T-helper 2 cell treated with Interferon-gamma antibody and Interleukin-4, amounts not matched to agents 100 ng/mL and 5 ng/mL, for 36 hours (primary cell): ENCODE data around the gene COPS2. TPM values are rescaled to one million over a fixed set of nuclear protein-coding genes. Genes with fewer than 3 reads are reported as not detected.

Experiments used
- intact Hi-C: fragments of 100-400 bp; cut with micrococcal nuclease; formaldehyde crosslinking; loops from one replicate; pipeline ENCODE4 v1.15.1; 2023
- total RNA-seq: library from RNA; stranded (reverse); gene quantifications from 2 replicates; pipeline ENCODE4 v1.2.3, GENCODE V29; 2022

COPS2 gene
- total RNA-seq, 1 donor from 2014 or later: 65.6 TPM

GRCh38 chr15:49163678-49164077 lies 8.3 kb upstream of the COPS2 start:
- intact Hi-C loops: no loop called here

DNA sequence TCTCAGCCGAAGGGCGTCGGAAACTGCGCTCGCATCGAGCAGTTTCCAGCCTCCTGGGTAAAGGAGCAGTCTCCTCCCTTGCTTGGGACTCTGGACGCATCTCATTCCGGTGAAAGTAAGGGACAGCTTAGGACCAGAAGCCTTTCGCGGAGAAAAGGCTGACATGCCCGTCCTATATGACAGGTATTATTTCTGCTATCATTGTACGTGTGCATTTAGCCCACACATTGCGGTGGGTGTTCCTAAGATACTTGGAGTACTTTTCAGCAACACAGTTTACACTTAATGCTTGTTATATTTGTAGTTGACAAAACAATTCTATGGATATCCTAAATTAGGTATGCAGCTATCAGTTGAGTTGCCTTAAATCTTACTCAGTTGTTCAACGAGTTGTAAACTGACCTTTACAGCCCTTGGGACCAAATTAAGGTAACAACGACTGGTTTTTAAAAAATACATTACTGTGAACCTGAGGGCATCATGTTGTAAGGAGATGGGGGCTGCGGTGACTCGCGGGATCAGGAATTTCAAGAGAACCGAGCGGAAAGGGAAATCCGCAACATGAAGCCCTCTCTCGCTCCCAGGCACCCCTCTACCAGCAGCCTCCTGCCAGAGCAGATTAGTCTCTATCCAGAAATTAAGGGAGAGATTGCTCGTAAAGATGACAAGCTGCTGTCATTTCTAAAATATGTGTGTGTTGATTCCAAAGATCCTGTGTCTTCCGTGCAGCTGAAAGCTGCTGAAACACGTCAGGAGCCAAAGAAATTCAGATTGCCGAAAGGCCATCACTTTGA lies 632 bp upstream of the COPS2 start:
- intact Hi-C loops: loop anchor here (1.0 to 10.0 kb wide), 12 partner anchors 14 to 1749 kb away; partner anchors contain the start of genes AP4E1, CEP152, DUT and EID1

- intact Hi-C loops: loop anchor here (1.0 to 10.0 kb wide), 12 partner anchors 16 to 1750 kb away; partner anchors contain the start of genes AP4E1, CEP152, DUT and EID1
These were observed 645 bp downstream of the COPS2 start for GRCh38 chr15:49154799-49155109.

DNA sequence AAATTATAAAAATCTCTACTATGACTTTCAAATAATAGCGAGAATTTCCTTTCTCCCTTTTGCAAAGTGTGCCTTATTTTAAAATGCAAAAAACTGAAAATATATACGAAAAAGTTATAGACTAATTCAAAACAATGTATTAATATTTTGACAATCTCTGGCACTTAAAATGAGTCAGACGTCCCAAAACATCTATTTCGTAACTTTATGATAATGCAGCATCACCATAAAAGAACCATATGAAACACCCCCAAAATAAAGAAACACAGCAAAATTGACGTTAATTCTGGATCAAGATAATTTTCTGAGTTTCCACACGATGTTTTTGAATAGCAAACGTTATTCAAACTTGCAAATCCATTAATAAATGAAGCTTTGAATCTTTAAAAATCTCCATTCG lies 1.0 kb downstream of the COPS2 start:
- intact Hi-C loops: loop anchor here (2.0 to 10.0 kb wide), 5 partner anchors 188 to 1750 kb away; partner anchors contain the start of genes AP4E1 and FGF7

DNA sequence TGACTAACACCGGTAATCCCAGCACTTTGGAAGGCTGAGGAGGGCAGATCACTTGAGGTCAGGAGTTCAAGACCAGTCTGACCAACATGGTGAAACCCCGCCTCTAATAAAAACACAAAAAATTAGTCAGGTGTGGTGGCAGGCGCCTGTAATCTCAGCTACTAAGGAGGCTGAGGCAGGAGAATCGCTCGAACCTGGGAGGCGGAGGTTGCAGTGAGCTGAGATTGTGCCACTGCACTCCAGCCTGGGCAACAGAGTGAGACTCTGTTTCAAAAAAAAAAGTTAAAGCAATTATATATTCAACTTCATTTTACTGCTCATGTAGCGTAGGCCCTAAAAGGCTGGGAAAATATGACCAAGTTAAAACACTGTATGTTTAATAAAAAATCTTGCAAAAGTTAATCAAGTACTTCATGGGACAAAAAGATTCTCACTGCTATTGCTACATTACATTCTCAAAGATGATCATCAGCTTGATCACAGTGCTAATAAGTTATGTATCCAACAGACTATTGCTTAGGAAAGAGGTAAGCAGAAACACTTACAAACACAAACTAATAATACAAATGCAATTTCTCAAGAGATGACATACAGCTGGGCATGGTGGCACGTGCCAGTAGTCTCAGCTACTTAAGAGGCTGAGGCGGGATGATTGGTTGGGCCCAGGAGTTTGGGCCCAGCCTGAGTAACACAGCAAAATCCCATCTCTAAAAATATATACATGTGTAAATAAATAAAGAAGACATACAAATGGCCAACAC lies 2.7 kb downstream of the COPS2 start:
- intact Hi-C loops: loop anchor here (10.0 kb wide), 3 partner anchors 272 to 1752 kb away; partner anchors contain the start of genes AP4E1 and FGF7

DNA sequence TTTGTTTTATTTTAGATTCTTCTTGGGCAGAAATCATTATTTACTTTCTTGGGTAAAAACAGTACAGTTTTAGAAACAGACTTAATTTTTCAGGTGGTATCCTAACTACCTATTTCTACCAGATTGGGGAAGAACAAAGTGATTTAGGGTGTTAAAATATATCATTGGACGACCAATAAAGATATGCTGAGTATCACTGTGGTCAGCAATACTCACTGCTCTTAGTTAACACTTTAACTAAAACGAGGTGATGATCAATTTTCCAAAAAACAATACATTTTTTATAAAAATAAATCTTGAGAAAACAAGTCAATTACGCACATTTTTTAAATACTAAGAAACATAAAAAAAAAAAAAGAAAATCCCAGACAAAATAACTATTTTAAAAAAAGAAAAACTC lies 3.6 kb downstream of the COPS2 start:
- intact Hi-C loops: loop anchor here (10.0 kb wide), 3 partner anchors 273 to 1753 kb away; partner anchors contain the start of genes AP4E1 and FGF7

- intact Hi-C loops: no loop called here
These were observed 6.7 kb downstream of the COPS2 start for GRCh38 chr15:49148727-49149126.

DNA sequence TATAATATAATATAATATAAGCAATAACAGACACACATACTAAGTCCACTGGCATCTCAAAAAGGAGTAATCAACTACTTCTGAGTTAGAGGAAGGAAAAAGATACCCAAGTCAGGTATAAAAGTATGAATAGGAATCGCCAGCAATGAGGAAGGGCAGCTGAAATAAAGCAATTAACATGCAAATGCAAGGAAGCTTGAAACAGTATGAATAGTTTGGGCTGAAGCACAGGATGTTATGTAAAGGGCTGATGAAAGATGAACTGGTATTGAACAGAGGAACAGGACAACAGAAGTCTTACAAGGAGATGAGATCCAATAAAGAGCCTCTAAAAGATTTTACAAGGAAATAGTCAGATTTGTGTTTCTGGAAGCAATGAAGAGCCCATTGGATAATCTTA lies 7.1 kb downstream of the COPS2 start:
- intact Hi-C loops: no loop called here

DNA sequence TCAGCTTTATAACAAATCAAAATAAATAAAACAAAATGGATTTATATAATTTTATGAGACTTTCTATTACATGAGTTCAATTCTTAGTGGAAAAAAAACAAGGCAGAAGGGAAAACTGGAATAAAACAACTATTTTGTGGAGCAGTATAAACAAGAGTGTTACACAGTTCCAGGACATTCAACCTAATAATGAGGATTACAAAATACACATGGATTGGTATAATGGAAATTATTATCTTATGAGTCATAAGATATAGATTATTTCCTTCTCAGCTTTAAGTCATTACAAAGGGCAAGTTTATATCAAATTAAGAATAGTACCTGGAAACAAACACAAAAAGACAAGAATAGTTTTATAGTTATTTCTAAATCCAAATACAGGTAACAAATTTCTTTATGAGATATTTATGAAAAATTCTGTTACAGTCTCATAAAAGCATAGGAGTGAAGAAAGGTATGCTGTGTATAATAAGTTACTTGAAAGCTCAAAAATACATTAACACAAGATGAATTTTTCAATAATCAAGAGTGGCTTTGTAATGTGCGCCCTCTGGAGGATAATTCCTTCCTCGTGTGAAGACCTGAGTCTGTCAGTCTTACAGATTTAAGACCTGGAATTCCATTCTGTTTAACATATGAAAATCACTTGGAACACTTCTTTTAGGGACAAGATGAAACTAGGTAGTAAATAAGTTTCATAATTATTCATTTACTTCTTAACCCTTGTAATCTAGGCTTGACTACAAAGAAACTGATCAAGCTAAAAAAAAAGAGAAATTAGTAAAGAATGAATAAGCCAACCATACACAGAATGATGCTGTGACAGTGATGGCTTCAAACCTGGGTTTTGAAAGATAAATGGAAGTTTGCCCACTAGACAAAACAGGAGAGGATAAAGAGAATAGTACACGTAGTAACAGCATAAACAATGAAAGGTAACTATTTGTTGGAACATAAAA lies 9.5 kb downstream of the COPS2 start:
- intact Hi-C loops: loop anchor here (1.0 kb wide), 1 partner anchor 284 kb away; no protein-coding TSS in a partner anchor

DNA sequence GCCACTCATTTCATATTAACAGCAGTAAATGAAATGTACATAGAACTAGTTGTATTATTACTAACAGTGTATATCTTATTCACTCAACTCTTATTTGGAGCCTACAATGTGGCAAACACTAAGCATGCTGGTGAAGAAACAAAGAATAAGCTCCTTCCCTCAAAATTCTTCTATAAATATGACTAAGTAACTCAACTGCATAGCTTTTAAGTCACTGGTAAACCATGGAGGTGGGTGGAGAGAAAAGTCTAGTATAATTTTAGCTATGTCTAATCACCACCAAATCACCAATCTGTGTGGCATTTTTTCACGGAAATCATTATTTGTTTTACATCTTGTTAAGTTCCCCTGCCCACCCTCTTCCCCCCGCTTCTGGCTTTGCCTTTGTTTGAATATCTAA lies 17.5 kb downstream of the COPS2 start:
- intact Hi-C loops: no loop called here

DNA sequence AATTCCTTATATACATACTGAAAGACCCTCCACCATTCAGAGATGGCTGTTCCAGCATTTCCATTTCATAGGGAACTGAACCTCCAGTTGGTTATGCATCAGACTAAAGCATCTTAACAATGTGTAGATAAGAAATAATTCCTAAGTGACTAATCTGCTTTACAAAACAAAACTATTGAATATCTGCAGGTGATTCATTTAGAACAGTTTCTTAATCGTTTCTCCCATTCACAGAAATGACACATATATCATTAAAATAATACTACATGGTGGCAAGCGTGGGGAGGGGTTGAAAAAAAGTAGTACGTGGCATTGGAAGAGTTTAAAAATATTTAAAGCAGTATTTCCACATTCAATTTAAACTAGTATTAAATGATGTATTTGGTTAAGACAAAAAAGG lies 19.5 kb downstream of the COPS2 start:
- intact Hi-C loops: no loop called here

GRCh38 chr15:49135342-49135857 lies 20.0 kb downstream of the COPS2 start:
- intact Hi-C loops: no loop called here

DNA sequence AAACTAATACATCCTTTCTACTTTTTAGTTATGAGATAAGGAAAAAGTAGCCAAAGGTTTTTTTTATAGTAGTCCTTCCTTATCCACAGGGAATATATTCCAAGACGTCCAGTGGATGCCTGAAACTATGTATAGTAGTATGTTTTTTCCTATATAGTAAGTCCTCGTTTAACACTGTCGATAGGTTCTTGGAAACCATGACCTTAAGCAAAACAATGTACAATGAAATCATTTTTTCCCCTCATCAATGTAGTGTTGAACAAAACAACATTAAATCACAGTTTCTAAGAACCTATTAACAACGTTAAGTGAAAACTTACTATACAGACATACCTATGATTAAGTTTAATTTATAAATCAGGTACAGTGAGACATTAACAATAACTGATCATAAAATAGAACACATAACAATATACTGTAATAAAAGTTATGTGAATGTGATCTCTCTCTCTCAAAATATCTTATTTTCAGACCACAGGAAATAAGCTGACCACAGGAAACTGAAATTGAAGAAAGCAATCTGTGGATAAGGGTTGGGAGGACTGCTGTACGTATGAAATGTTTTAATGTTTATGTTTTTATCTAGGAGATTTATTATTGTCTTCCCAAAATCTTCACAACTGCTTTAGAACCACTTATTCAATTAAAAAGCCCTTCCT lies 20.6 kb downstream of the COPS2 start:
- intact Hi-C loops: no loop called here

GRCh38 chr15:49131403-49131802 lies 24.0 kb downstream of the COPS2 start:
- intact Hi-C loops: no loop called here

- intact Hi-C loops: no loop called here
These were observed 31.0 kb downstream of the COPS2 start for GRCh38 chr15:49124371-49124770.

DNA sequence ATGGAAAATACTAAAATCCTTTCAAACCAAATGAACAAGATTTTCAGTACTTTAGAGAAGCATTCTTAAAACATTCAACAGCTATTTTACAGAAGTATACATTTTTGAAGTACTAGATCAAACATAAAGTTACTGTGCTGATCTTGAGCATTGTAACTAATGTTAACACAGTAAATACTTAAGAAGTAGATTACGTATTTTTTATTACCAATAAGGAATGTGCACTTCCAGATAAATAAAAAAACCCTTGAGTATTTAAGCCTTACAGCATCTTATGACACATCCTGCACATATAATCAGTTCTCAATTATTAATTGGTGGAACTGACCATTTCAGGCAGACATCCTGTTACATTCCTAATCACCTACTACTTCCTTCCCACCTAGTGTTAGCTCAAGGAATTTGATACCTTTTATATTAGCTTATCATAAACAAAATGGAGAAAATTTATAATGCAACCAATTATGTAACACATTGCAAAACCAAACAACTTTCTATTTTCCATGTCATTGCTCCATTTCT lies 32.8 kb downstream of the COPS2 start:
- intact Hi-C loops: no loop called here

GRCh38 chr15:49121901-49122300 lies 33.5 kb downstream of the COPS2 start:
- intact Hi-C loops: no loop called here

DNA sequence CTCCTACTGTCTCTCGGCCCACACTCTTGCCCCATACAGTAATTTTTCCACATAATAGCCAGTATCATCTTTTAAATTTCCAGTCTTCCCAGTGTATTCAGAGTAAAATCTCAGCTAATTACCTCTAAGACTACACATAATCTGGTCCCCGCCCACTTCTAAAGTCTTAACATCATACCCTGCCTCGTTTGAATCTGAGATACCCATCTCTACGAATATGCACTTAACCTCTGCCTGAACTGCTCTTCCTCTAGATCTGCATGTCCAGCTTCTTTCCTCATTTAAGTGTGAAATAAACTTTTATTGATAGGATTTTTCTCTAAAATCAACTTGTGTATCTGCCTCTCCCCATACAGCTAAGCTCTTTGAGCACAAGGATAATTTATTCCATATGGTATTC lies 34.6 kb downstream of the COPS2 start:
- intact Hi-C loops: no loop called here

GRCh38 chr15:49116108-49116857 lies 39.1 kb downstream of the COPS2 start:
- intact Hi-C loops: no loop called here
